ENCODE data around the gene CFAP46.
A peak's percentile ranks its signal among the peaks of the same experiment; 100 is the strongest.
"Not testable (repeated sequence)": the region's sequence is repeated elsewhere in the genome, so short reads cannot be mapped to it uniquely, and the experiment has no call there.

CFAP46 gene

DNA sequence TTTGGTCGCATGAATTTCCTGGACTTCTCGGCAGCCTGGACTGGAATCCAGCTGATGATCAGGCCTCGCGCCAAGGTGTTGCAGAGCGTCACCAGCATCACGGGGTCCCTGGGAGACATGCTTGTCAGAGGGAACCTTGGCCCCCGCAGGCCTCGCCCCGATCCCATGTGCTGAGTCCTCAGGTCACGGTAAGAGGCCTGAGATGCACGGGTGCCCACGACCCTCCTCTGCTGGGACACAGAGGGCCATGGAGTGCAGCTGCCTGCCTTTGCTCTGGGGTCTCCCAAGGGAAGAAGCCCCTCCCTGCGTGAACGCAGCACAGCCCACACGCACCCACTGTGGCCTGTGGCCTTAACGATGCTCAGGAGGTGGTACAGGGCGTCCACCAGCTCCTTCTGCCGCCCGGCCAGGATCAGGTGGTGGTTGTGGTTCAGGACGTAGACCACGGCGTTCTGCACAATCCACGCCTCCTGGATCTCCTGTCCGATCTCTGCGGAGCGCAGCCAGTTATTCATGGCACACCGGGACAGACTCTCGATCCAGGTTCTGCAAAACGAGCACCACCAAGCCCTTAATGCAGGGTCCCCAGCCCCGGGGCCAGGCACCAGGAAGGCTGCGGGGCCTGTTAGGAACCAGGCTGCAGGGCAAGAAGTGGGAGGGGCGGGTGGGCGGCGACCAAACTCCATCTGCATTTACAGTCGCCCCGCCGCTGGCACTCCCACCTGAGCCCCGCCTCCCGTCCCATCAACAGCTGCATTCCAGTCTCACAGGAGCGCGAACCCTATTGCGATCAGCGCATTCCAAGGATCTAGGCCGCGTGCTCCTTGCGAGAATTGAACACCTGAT lies 29.4 kb downstream of the CFAP46 start:
- DNase-seq, result no peak

GRCh38 chr10:132912225-132912712 lies 30.1 kb downstream of the CFAP46 start:
- no peak for DNase-seq

- DNase-seq, result no peak
These were observed 30.6 kb downstream of the CFAP46 start for GRCh38 chr10:132911786-132912097.

GRCh38 chr10:132910901-132911785 lies 31.2 kb downstream of the CFAP46 start:
- DNase-seq, result peak; percentile 53

- DNase-seq, result no peak
These were observed 32.0 kb downstream of the CFAP46 start for GRCh38 chr10:132910186-132910880.

- no peak for DNase-seq
These were observed 32.8 kb downstream of the CFAP46 start for GRCh38 chr10:132909491-132910071.

DNA sequence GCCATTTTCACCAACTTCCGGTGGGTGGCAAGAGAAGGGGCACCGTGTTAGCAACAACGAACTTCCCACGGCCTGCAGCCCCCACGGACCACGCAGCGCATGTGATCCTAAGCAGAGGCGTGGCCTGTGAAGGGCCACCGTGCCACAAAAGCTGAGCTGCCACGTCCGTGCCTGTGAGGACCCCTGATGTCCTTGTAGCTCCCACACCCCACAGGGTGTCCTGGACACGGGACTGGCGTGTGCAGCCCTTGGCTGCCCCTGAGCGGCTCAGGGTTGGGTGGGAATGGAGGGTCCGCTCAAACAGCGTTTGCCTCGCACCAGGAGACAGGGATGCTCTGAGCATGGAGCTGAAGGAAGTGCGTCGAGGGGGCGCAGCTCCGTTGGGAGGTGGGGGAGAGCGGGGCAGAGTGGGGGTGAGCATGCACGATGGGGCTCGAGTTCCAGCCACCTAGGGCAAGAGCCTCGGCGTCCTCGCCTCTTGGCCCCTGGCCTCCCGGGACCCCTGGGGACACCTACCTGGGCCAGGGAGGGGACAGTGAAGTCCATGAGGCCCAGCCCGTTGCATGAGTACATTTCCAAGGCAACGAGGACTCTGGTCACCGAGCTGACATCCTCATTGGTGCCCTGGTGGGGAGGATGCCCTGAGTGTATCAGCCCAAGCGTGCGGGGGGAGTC lies 33.6 kb downstream of the CFAP46 start:
- DNase-seq, result no peak

- DNase-seq, result no peak
These were observed 34.3 kb downstream of the CFAP46 start for GRCh38 chr10:132907821-132908620.

DNA sequence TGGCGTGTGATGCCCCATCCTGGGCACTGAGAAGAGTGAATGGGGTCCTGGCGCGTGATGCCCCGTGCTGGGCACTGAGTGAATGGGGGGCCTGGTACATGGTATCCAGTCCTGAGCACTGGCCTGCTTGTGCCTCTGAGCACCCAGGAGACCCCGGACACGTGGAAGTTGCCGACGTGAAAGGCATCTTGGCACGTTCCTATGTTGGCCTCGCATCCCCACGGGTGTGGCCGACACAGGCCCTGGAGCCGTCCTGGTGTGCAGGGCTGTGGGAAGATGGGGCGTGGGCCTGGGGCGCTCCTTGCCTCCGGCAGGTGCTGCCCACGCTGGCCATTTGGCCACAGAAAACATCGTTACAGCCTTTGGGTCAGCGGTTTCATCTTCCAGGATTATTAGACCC lies 35.5 kb downstream of the CFAP46 start:
- DNase-seq, result no peak

DNA sequence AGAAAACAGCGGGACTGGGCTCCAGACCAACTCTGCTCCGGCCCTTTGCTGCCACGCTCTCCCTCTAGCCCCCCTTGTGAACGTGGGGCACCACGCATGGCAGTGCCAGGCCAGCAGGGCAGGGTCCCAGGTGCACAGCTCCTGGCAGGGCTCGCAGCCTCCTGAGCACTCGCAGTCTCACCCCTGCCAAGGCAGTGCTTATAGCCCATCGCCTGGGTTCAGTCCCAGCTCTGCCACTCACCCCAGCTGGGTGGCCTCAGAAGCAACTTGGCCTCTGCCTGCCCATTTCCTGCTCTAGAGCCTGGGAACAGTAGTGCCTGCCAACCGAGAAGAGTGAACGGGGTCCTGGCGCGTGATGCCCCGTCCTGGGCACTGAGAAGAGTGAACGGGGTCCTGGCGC lies 36.3 kb downstream of the CFAP46 start:
- DNase-seq, result no peak

GRCh38 chr10:132905661-132906060 lies 36.7 kb downstream of the CFAP46 start:
- DNase-seq, result no peak

DNA sequence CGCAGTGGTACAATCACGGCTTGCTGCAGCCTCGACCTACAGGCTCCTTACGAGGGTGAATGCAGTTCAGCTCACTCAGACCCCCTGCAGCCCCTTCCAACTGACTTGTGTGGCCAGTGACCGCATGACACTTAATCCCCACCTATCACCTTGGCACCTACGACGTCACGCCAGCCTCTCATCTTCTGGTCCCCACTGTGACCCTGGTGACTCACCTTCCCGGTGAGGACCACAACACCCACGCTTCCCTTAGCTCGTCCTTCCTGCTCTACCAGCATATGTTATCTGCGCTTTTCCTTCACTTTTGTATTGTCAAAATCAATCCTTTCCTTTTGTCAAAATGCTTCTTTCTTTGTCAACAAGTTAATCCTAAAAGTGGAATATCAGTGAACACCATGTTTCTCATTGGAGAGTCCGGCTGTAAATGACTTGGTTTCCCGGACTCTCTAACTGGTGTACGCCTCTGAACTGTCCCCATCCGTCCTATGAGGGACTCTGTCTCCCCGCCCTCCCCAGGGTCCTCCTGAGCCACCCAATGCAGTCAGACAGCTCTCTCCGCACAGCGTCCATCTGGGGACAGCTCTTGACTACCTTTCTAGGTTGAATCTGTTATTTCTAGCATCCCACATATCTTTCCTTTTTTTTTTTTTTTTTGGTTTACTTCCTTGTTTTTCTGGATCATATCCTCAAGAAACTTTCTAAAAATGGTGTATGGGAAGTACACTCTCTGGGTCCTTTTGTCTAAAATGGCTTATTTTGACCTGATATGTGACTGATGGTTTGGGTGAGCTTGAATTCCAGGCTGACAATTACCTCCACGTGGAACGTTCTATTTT lies 37.3 kb downstream of the CFAP46 start:
- no peak for DNase-seq

GRCh38 chr10:132904181-132904813 lies 38.1 kb downstream of the CFAP46 start:
- peak; percentile 67 for DNase-seq

GRCh38 chr10:132902656-132903575 lies 39.5 kb downstream of the CFAP46 start:
- not testable (repeated sequence) for DNase-seq

GRCh38 chr10:132901351-132901750 lies 41.0 kb downstream of the CFAP46 start:
- DNase-seq, result no peak

DNA sequence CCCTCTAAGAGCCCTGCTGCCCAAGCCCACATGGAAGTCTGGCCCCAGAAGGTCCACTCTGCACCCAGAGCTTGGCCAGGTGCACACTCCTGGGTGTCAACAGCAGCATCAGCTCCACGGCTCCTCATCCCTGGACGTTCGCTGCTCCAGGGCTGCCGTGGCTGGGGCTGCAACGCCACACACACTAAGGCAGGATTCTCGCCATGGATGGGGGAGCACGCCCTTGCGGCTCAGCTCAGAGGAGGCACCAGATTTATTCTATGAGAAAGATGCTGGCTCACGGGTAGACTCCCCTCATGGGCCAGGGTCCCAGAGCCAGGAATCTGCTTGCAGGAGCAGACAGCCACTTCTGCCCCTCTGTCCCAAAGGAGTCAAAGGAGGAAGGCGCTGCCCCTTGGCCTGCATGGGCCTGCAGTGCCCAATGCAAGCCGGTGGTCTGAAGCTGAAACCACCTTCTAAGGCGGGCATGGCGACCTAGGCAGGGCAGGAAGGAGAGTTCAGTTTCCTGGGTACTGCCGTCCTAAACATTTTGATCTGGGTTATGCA lies 42.1 kb downstream of the CFAP46 start:
- DNase-seq, result no peak

DNA sequence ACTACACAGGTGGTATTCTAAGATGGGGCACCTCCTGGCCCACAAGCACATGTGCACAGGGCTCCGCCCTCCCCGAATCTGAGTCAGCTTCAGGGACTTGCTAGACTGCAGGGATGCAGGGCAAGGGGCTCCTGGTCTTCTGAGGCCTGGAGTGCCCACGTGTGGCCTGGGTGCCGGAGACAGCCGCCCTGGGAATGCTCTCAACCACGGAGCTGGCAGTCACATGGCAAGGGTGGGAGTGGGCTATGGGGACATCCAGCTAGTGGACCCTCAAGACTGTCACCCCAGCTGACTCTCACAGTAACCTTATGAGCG lies 42.7 kb downstream of the CFAP46 start:
- no peak for DNase-seq

GRCh38 chr10:132899054-132899750 lies 43.2 kb downstream of the CFAP46 start:
- no peak for DNase-seq

All from retina (tissue), 1 donor.